ENCODE results near the gene TM9SF3. TPM values are rescaled to one million over a fixed set of nuclear protein-coding genes. Genes with fewer than 3 reads are reported as not detected.

Gene TM9SF3
- total RNA-seq, 2 donors from 2014 or later, result 46.0 to 46.7 TPM

DNA sequence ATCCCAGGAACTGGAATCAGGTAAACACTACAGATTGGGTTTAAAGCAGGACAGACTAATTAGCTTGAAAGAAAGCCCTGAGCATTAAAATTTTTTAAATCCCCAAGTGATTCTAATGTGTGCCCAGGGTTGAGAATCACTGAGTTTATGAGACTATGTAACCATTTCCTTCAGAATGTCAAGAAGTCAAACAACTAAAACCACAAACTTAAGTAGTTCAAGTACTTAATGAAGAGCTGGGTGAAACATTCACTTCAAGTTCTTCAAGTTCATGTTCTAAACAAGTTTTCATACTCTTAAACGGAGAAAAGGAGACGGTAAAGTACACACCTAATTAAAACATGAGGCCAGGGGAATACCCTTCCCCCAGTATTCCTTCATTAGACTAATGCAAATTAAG lies 44.9 kb downstream of the TM9SF3 start:
- no peak overlapping the region for H3K27ac ChIP-seq
- no peaks in the 10 kb centered on the region for H3K27me3 ChIP-seq
- H3K4me3 ChIP-seq, result no peak overlapping the region
- H3K4me1 ChIP-seq, result no peaks in the 10 kb centered on the region
- no peak for DNase-seq (ENCODE audit: low spot score)
- H3K36me3 ChIP-seq, result peaks cover 43% of the 10 kb centered on the region
- no peaks in the 10 kb centered on the region for H3K9me3 ChIP-seq
- TF ChIP-seq, protein P1, sequence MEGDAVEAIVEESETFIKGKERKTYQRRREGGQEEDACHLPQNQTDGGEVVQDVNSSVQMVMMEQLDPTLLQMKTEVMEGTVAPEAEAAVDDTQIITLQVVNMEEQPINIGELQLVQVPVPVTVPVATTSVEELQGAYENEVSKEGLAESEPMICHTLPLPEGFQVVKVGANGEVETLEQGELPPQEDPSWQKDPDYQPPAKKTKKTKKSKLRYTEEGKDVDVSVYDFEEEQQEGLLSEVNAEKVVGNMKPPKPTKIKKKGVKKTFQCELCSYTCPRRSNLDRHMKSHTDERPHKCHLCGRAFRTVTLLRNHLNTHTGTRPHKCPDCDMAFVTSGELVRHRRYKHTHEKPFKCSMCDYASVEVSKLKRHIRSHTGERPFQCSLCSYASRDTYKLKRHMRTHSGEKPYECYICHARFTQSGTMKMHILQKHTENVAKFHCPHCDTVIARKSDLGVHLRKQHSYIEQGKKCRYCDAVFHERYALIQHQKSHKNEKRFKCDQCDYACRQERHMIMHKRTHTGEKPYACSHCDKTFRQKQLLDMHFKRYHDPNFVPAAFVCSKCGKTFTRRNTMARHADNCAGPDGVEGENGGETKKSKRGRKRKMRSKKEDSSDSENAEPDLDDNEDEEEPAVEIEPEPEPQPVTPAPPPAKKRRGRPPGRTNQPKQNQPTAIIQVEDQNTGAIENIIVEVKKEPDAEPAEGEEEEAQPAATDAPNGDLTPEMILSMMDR (IDR thresholded peaks at IDR 0.05), result no peak

DNA sequence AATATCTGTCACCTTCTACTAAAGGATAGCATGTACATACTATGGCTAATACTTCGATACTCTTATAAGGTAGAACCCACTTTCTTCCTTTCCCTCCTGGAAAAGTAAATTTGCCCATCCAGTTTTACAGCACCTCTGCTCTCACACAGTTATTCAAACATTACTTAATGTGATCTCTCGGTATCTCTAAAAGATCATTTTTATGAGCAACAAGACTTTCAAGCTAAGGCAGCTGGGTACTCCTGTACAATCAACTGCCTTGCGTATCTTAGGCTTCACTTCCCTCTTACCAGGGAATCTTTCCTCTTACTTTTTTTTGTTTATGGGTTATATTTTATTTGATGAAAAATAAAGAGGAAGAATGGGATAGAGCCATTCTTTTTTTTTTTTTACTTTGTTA lies 46.6 kb downstream of the TM9SF3 start:
- H3K36me3 ChIP-seq, result peaks cover 37% of the 10 kb centered on the region
- TF ChIP-seq, protein P1 (IDR thresholded peaks at IDR 0.05), result no peak

DNA sequence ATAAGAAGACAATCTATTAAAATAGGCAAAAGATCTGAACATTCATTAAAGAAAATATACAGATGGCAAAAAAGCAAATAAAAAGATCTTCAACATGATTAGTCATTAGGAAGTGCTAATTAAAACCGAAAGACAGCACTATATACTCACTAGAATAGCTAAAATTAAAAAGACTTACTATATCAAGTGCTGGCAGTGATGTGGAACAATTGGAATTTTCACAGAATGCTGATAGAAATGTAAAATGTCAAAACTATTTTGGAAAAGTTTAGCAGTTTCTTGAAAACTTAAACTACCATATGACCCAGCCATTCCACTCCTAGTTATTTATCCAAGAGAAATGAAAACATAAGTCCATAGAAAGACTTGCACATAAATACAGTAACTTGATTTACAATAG lies 48.1 kb downstream of the TM9SF3 start:
- Histone ChIP-seq H3K9me3 (no peaks in the 10 kb centered on the region), H3K36me3 (peaks cover 28% of the 10 kb centered on the region), H3K27ac (no peak overlapping the region), H3K4me1 (no peaks in the 10 kb centered on the region), H3K4me3 (no peak overlapping the region), H3K27me3 (no peaks in the 10 kb centered on the region)
- no peak for DNase-seq (ENCODE audit: low spot score)
- TF ChIP-seq, protein P1 (IDR thresholded peaks at IDR 0.05), result no peak

More for the DNA sequence above, 46.6 kb downstream of the TM9SF3 start:
- H3K9me3 ChIP-seq, result no peaks in the 10 kb centered on the region
- no peak for DNase-seq (ENCODE audit: low spot score)
- no peaks in the 10 kb centered on the region for H3K27me3 ChIP-seq
- H3K4me1 ChIP-seq, result no peaks in the 10 kb centered on the region
- H3K27ac ChIP-seq, result no peak overlapping the region
- no peak overlapping the region for H3K4me3 ChIP-seq

DNA sequence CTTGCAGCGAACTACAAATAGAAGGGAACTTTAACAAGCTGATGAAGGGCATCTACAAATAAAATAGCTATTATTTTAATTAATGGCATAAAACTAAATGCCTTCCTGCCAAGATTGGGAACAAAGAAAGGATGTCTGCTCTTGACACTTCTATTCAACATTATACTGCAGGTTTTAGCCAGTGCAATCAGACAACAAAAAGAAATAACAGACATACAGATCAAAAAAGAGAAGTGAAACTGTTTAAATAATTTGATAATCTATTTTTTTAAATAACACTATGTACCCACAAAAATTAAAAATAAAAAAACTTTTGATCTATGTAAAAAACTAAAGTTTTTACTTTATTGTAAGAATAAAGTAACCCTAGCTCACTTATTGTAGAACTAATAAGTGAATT lies 50.7 kb downstream of the TM9SF3 start:
- TF ChIP-seq, protein P1 (IDR thresholded peaks at IDR 0.05), result no peak
- H3K4me3 ChIP-seq, result no peak overlapping the region
- H3K36me3 ChIP-seq, result peaks cover 18% of the 10 kb centered on the region
- H3K4me1 ChIP-seq, result no peaks in the 10 kb centered on the region
- DNase-seq (ENCODE audit: low spot score), result no peak
- H3K9me3 ChIP-seq, result no peaks in the 10 kb centered on the region
- H3K27ac ChIP-seq, result no peak overlapping the region
- no peaks in the 10 kb centered on the region for H3K27me3 ChIP-seq

DNA sequence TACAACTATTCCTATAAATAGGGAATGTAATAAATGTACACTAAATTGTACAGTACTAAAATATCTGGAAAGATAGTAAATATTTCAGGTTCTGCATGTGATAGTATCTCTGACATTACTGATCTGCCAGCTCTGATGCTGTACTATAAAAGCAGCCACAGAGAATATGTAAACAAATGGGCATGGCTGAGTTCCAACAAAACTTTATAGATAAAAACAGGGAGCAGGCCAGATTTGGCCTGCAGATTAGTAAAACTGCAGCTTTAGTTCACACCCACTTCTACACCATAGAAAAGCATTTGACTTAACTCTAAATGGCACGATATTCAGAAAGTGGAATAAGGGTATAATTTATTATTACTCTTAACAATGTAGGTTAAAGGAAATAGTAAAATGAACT lies 54.3 kb downstream of the TM9SF3 start:
- TF ChIP-seq, protein P1 (IDR thresholded peaks at IDR 0.05), result no peak
- no peak overlapping the region for H3K4me3 ChIP-seq
- peaks cover 35% of the 10 kb centered on the region for H3K36me3 ChIP-seq
- no peak for DNase-seq (ENCODE audit: low spot score)
- H3K27ac ChIP-seq, result no peak overlapping the region
- no peaks in the 10 kb centered on the region for H3K9me3 ChIP-seq
- no peaks in the 10 kb centered on the region for H3K4me1 ChIP-seq
- H3K27me3 ChIP-seq, result no peaks in the 10 kb centered on the region

DNA sequence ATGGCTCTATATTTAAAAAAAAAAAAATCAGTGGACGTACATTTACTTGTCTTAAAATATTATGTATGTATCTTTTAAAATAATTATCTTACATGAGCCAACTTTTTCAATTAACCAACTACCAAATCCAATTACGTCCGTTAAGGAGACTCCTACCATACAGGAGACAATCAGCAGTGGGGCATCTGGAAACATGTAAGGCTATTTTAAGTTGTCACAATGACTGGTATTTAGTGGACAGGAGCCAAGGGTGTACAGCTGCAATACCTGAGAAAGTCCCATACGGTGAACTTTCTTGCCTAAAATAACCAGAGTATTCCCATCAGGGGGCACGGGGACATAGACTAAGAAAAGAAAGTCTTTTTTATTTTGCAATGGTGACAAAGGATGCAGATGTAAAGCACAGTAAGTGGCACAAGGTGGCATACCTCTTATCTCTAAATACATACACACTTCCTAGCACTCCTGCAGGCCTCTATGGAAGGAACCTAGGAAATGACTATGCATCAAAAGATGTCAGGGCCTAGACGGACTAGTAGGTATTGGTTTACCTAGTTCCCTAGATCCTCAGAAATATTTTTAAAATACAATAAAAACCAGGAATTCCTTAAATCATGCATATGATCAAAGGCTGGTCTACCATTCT lies 57.1 kb downstream of the TM9SF3 start:
- Histone ChIP-seq H3K4me1 (no peaks in the 10 kb centered on the region), H3K4me3 (no peak overlapping the region), H3K27me3 (no peaks in the 10 kb centered on the region), H3K9me3 (no peaks in the 10 kb centered on the region), H3K36me3 (peaks cover 61% of the 10 kb centered on the region), H3K27ac (no peak overlapping the region)
- TF ChIP-seq, protein P1 (IDR thresholded peaks at IDR 0.05), result no peak
- no peak for DNase-seq (ENCODE audit: low spot score)
